ENCODE data around the gene LARP1. TPM values are rescaled to one million over a fixed set of nuclear protein-coding genes. Genes with fewer than 3 reads are reported as not detected.

The LARP1 gene
- total and polyA plus RNA-seq, 9 of the 15 experiments (the other 6 are each of a cell fraction or from before 2014, with no cell fraction given) = 22.6 to 300 (median 92.0) TPM

DNA sequence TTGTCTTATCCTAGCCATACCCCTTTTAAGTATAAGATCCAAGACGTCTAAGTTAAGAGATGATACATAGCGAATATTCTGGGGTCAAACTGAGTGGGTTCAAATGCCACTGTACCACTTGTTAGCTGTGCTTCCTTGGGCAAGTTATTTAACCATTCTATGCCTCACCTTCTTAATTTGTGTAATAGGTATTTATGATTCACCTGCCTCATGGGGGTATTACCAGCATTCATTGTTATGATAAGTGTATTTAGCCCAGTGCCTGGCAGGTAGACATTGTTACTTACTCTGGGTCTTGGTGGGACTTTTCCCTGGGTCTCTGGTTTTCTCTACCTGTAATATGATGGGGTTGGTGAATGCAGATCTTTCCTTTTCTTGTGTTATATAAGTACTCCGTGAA is 3.8 kb downstream of the LARP1 start (continued):
- no peak for TF ChIP-seq RFX5 (IDR thresholded peaks at IDR 0.05; ENCODE audit: low read depth, low read length)
- TF ChIP-seq RB1 (IDR thresholded peaks at IDR 0.05; ENCODE audit: low read depth) = no peak
- no peak for TF ChIP-seq ZFP91 (CRISPR knock-in tag; IDR thresholded peaks at IDR 0.05)
- no peak for TF ChIP-seq IRF1 (CRISPR knock-in tag; IDR thresholded peaks at IDR 0.05; ENCODE audit: borderline replicate concordance)
- TF ChIP-seq ZNF586 (CRISPR knock-in tag; conservative IDR thresholded peaks at IDR 0.05) = no peak
- no peak for TF ChIP-seq PHB2 (IDR thresholded peaks at IDR 0.05; ENCODE audit: low read depth)
- TF ChIP-seq ZNF280A (IDR thresholded peaks at IDR 0.05; ENCODE audit: low read depth, partially characterized antibody) = no peak
- TF ChIP-seq EWSR1 (IDR thresholded peaks at IDR 0.05; ENCODE audit: borderline replicate concordance, low read depth, partially characterized antibody) = no peak
- TF ChIP-seq TRIM24 (IDR thresholded peaks at IDR 0.05) = no peak
- TF ChIP-seq ZNF561 (CRISPR knock-in tag; conservative IDR thresholded peaks at IDR 0.05) = no peak
- TF ChIP-seq E2F6 (IDR thresholded peaks at IDR 0.05; ENCODE audit: borderline replicate concordance in 1 of 2, extremely low read depth in 1 of 2, insufficient read depth in 1 of 2, insufficient read length in 1 of 2, low read depth in 1 of 2, low read length in 1 of 2, poor library complexity in 1 of 2, severe bottlenecking in 1 of 2) = no peak
